ENCODE data around the gene PFDN6. TPM values are rescaled to one million over a fixed set of nuclear protein-coding genes. Genes with fewer than 3 reads are reported as not detected.

The PFDN6 gene
- total RNA-seq, 1 experiment from 2014 or later: 101 TPM

DNA sequence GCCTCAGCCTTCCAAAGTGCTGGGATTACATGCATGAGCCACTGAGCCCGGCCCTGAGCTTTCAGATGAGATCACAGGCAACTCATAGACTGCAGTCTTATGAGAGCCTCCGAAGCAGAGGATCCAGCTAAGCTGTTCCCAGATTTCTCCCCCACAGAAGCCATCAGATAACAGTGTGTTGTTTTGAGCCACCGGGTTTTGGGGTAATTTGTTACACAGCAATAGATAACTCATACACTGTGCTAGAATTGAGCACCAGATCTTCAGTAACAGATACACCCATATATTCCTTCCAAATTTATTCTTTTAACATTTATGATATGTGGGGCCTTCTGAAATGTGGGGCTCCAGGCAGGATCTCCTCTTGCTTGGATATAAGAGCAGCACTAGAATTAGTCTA lies 47.1 kb downstream of the PFDN6 start:
- H3K4me3 ChIP-seq (ENCODE audit: low read depth in 2 of 2, low read length in 2 of 2): no peak overlapping the region
- H3K9me3 ChIP-seq (ENCODE audit: control insufficient read depth, insufficient read depth, low read depth, low read length): no peaks in the 10 kb centered on the region
- ATAC-seq: no peak
- ChIA-PET CTCF (interaction anchor here (0.6 to 1.5 kb wide), 3 partner anchors 9 to 393 kb away, joined by 3 to 7 read pairs (median 4); no protein-coding TSS in a partner anchor), POLR2A (no interaction called here)
- in situ Hi-C loops (cut with HindIII; ENCODE audit: low pct_unique_long_range_greater_than_20kb, low sequenced_read_pairs): no loop called here
- no peaks in the 10 kb centered on the region for H3K4me1 ChIP-seq (ENCODE audit: control insufficient read depth, insufficient read depth, low read length)
- no peak overlapping the region for H3K27ac ChIP-seq (ENCODE audit: low read length)
- intact Hi-C loops (cut with micrococcal nuclease; ENCODE audit: unreplicated experiment): no loop called here
- no peaks in the 10 kb centered on the region for H3K36me3 ChIP-seq (ENCODE audit: control insufficient read depth, insufficient read depth, low read length)
- TF ChIP-seq, protein P1, sequence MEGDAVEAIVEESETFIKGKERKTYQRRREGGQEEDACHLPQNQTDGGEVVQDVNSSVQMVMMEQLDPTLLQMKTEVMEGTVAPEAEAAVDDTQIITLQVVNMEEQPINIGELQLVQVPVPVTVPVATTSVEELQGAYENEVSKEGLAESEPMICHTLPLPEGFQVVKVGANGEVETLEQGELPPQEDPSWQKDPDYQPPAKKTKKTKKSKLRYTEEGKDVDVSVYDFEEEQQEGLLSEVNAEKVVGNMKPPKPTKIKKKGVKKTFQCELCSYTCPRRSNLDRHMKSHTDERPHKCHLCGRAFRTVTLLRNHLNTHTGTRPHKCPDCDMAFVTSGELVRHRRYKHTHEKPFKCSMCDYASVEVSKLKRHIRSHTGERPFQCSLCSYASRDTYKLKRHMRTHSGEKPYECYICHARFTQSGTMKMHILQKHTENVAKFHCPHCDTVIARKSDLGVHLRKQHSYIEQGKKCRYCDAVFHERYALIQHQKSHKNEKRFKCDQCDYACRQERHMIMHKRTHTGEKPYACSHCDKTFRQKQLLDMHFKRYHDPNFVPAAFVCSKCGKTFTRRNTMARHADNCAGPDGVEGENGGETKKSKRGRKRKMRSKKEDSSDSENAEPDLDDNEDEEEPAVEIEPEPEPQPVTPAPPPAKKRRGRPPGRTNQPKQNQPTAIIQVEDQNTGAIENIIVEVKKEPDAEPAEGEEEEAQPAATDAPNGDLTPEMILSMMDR (IDR thresholded peaks at IDR 0.05): no peak
- TF ChIP-seq POLR2AphosphoS5 (IDR thresholded peaks at IDR 0.05; ENCODE audit: low read depth, low read length) (no peak), TCF7L2 (IDR thresholded peaks at IDR 0.05; ENCODE audit: low read depth, low read length) (no peak), SIN3A (IDR thresholded peaks at IDR 0.05; ENCODE audit: borderline replicate concordance, insufficient read depth, low read depth, low read length) (no peak)
- TF ChIP-seq, protein P2, sequence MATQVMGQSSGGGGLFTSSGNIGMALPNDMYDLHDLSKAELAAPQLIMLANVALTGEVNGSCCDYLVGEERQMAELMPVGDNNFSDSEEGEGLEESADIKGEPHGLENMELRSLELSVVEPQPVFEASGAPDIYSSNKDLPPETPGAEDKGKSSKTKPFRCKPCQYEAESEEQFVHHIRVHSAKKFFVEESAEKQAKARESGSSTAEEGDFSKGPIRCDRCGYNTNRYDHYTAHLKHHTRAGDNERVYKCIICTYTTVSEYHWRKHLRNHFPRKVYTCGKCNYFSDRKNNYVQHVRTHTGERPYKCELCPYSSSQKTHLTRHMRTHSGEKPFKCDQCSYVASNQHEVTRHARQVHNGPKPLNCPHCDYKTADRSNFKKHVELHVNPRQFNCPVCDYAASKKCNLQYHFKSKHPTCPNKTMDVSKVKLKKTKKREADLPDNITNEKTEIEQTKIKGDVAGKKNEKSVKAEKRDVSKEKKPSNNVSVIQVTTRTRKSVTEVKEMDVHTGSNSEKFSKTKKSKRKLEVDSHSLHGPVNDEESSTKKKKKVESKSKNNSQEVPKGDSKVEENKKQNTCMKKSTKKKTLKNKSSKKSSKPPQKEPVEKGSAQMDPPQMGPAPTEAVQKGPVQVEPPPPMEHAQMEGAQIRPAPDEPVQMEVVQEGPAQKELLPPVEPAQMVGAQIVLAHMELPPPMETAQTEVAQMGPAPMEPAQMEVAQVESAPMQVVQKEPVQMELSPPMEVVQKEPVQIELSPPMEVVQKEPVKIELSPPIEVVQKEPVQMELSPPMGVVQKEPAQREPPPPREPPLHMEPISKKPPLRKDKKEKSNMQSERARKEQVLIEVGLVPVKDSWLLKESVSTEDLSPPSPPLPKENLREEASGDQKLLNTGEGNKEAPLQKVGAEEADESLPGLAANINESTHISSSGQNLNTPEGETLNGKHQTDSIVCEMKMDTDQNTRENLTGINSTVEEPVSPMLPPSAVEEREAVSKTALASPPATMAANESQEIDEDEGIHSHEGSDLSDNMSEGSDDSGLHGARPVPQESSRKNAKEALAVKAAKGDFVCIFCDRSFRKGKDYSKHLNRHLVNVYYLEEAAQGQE (IDR thresholded peaks at IDR 0.05; ENCODE audit: insufficient read depth in 1 of 2, low read depth in 2 of 2, low read length in 1 of 2): no peak
- H3K27me3 ChIP-seq (ENCODE audit: control insufficient read depth, insufficient read depth, low read length): no peaks in the 10 kb centered on the region
- no TSS peak for BruUV-seq (replicated peaks)
- no peak for DNase-seq (ENCODE audit: low read depth, low spot score)

DNA sequence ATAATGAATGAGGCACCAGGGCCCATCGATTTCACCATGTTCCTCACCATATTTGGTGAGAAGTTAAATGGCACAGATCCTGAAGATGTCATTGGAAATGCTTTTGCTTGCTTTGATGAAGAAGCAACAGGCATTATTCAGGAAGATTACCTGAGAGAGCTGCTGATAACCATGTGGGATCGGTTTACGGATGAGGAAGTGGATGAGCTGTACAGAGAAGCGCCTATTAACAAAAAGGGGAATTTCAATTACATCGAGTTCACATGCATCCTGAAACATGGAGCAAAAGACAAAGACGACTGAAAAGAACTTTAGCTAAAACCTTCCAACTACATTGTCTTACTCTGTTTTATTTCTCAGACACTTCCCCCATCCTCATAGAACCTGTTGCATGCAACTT lies 49.8 kb downstream of the PFDN6 start:
- ChIA-PET POLR2A (no interaction called here), CTCF (interaction anchor here (0.7 kb wide), 1 partner anchor 23 kb away, joined by 5 read pairs; no protein-coding TSS in a partner anchor)
- ATAC-seq: no peak
- Histone ChIP-seq H3K4me3 (ENCODE audit: low read depth in 2 of 2, low read length in 2 of 2) (no peak overlapping the region), H3K36me3 (ENCODE audit: control insufficient read depth, insufficient read depth, low read length) (no peaks in the 10 kb centered on the region), H3K27ac (ENCODE audit: low read length) (no peak overlapping the region), H3K4me1 (ENCODE audit: control insufficient read depth, insufficient read depth, low read length) (no peaks in the 10 kb centered on the region), H3K27me3 (ENCODE audit: control insufficient read depth, insufficient read depth, low read length) (no peaks in the 10 kb centered on the region), H3K9me3 (ENCODE audit: control insufficient read depth, insufficient read depth, low read depth, low read length) (no peaks in the 10 kb centered on the region)
- intact Hi-C loops (cut with micrococcal nuclease; ENCODE audit: unreplicated experiment) (no loop called here), in situ Hi-C loops (cut with HindIII; ENCODE audit: low pct_unique_long_range_greater_than_20kb, low sequenced_read_pairs) (no loop called here)
- DNase-seq (ENCODE audit: low read depth, low spot score): no peak
- TF ChIP-seq, protein P2 (IDR thresholded peaks at IDR 0.05; ENCODE audit: insufficient read depth in 1 of 2, low read depth in 2 of 2, low read length in 1 of 2): no peak
- TF ChIP-seq SIN3A (IDR thresholded peaks at IDR 0.05; ENCODE audit: borderline replicate concordance, insufficient read depth, low read depth, low read length) (no peak), TCF7L2 (IDR thresholded peaks at IDR 0.05; ENCODE audit: low read depth, low read length) (no peak), POLR2AphosphoS5 (IDR thresholded peaks at IDR 0.05; ENCODE audit: low read depth, low read length) (no peak)
- TF ChIP-seq, protein P1 (IDR thresholded peaks at IDR 0.05): no peak
- BruUV-seq (replicated peaks): no TSS peak

Measured in Panc1 (cell line).